Mesenchymal stem cell (in vitro differentiated cells and primary cell): ENCODE results near the gene LIMS3.
"Not testable (repeated sequence)": the region's sequence is repeated elsewhere in the genome, so short reads cannot be mapped to it uniquely, and the experiment has no call there.

Experiments
- DNase-seq: peaks from one replicate; pipeline ENCODE4 v3.0.0-alpha.2; 2013
- H2AFZ ChIP-seq: one replicate; pipeline ENCODE4 v1.6.1; 2013; ENCODE audit warnings: low read depth, mild to moderate bottlenecking, control low read depth, inconsistent platforms, low read length, moderate library complexity
- H2AK5ac ChIP-seq: 2 replicates; pipeline ENCODE4 v1.6.1; 2013; ENCODE audit warnings: low read length, moderate library complexity, mild to moderate bottlenecking, inconsistent platforms; ENCODE audit not compliant: severe bottlenecking
- H2BK120ac ChIP-seq: one replicate; pipeline ENCODE4 v1.6.1; 2013; ENCODE audit warnings: low read depth, mild to moderate bottlenecking, inconsistent platforms, low read length, moderate library complexity
- H2BK12ac ChIP-seq, 2 experiments: one replicate each; pipeline ENCODE4 v1.6.1; 2013; ENCODE audit warnings: inconsistent platforms in 2 of 2, low read length in 2 of 2, mild to moderate bottlenecking in 2 of 2, moderate library complexity in 2 of 2, control low read depth in 1 of 2
- H2BK15ac ChIP-seq: one replicate; pipeline ENCODE4 v1.6.1; 2013; ENCODE audit warnings: mild to moderate bottlenecking, low read depth, inconsistent platforms; ENCODE audit not compliant: poor library complexity, severe bottlenecking
- H2BK5ac ChIP-seq: 2 replicates; pipeline ENCODE4 v1.6.1; 2013; ENCODE audit warnings: low read depth, mild to moderate bottlenecking, low read length, control low read depth, inconsistent platforms; ENCODE audit not compliant: poor library complexity, severe bottlenecking
- H3K14ac ChIP-seq, 2 experiments: one replicate each; pipeline ENCODE4 v1.6.1; 2013; ENCODE audit warnings: inconsistent platforms in 2 of 2, low read length in 2 of 2, control low read depth in 1 of 2, mild to moderate bottlenecking in 1 of 2, moderate library complexity in 1 of 2
- H3K18ac ChIP-seq, 2 experiments: one replicate each; pipeline ENCODE4 v1.6.1; 2013; ENCODE audit warnings: inconsistent platforms in 2 of 2, low read length in 2 of 2, control low read depth in 1 of 2, low read depth in 1 of 2, mild to moderate bottlenecking in 1 of 2
- H3K23ac ChIP-seq, 2 experiments: one replicate each; pipeline ENCODE4 v1.6.1; 2013; ENCODE audit warnings: inconsistent platforms in 2 of 2, low read length in 2 of 2, mild to moderate bottlenecking in 2 of 2, moderate library complexity in 2 of 2, control low read depth in 1 of 2
- H3K27ac ChIP-seq: 2 replicates; pipeline ENCODE4 v1.5.1; 2013; ENCODE audit warnings: mild to moderate bottlenecking, moderate library complexity, low read length, control low read depth, inconsistent platforms; ENCODE audit not compliant: poor library complexity, severe bottlenecking
- H3K27me3 ChIP-seq, 2 experiments: 2 replicates each; pipeline versions ENCODE4 v1.6.1 to v1.7.0; 2013; ENCODE audit warnings: low read length in 2 of 2, mild to moderate bottlenecking in 2 of 2, moderate library complexity in 2 of 2, control low read depth in 1 of 2, inconsistent platforms in 1 of 2; ENCODE audit not compliant: control insufficient read depth in 1 of 2, insufficient read depth in 1 of 2
- H3K36me3 ChIP-seq, 2 experiments: 2 replicates each; pipeline versions ENCODE4 v1.6.1 to v1.7.0; 2013; ENCODE audit warnings: low read length in 2 of 2, control low read depth in 1 of 2, inconsistent platforms in 1 of 2, low read depth in 1 of 2, mild to moderate bottlenecking in 1 of 2; ENCODE audit not compliant: insufficient read depth in 2 of 2, control insufficient read depth in 1 of 2
- H3K4ac ChIP-seq, 2 experiments: one replicate each; pipeline ENCODE4 v1.6.1; 2013; ENCODE audit warnings: inconsistent platforms in 2 of 2, low read length in 2 of 2, mild to moderate bottlenecking in 2 of 2, moderate library complexity in 2 of 2, control low read depth in 1 of 2, low read depth in 1 of 2
- H3K4me1 ChIP-seq: 2 replicates; pipeline ENCODE4 v1.6.1; 2013; ENCODE audit warnings: low read depth, low read length, control low read depth; ENCODE audit not compliant: control insufficient read depth, insufficient read depth
- H3K4me2 ChIP-seq: 2 replicates; pipeline ENCODE4 v1.6.1; 2013; ENCODE audit warnings: low read length, mild to moderate bottlenecking, inconsistent platforms; ENCODE audit not compliant: poor library complexity, severe bottlenecking
- H3K4me3 ChIP-seq, 2 experiments: 2 replicates each; pipeline versions ENCODE4 v1.5.1 to v1.7.0; 2013; ENCODE audit warnings: low read length in 2 of 2, mild to moderate bottlenecking in 2 of 2, control low read depth in 1 of 2, low read depth in 1 of 2; ENCODE audit not compliant: insufficient read depth in 1 of 2
- H3K79me1 ChIP-seq: replicated peaks from 2 replicates; pipeline ENCODE4 v1.6.1; 2013; ENCODE audit warnings: mild to moderate bottlenecking, control low read depth, low read length, inconsistent platforms; ENCODE audit not compliant: poor library complexity, severe bottlenecking
- H3K9ac ChIP-seq: 2 replicates; pipeline ENCODE4 v1.7.0; 2013; ENCODE audit warnings: mild to moderate bottlenecking, low read length, moderate library complexity
- H3K9me3 ChIP-seq: 2 replicates; pipeline ENCODE4 v1.7.0; 2013; ENCODE audit warnings: mild to moderate bottlenecking, low read length; ENCODE audit not compliant: control insufficient read depth
- H4K8ac ChIP-seq: one replicate; pipeline ENCODE4 v1.6.1; 2013; ENCODE audit warnings: inconsistent platforms, mild to moderate bottlenecking, low read length, moderate library complexity
- H4K91ac ChIP-seq: one replicate; pipeline ENCODE4 v1.6.1; 2013; ENCODE audit warnings: mild to moderate bottlenecking, low read length, inconsistent platforms
- WGBS: methylation state at CpG from one replicate; pipeline ENCODE4 v1.1.7; 2013; ENCODE audit warnings: mixed read lengths; 5-methylcytosine and 5-hydroxymethylcytosine counted together

Gene LIMS3

DNA sequence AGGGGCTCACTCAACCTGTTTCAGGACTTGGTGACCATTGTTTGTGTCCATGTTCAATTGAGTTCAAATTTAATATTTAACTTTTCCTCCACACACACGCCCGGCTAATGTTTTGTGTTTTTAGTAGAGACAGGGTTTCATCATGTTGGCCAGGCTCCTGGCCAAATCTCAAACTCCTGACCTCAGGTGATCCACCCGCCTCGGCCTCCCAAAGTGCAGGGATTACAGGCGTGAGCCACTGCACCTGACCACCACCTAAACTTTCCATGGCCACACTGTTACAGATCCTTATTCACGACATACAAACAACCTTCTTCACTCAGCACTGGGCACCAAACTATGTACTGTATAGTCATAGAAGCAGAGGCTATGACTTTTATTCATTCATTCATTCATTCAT lies 4.3 kb upstream of the LIMS3 start:
- H3K9ac ChIP-seq, DNase-seq, H4K8ac ChIP-seq, H3K4me2 ChIP-seq, H3K4ac ChIP-seq, H3K4me1 ChIP-seq, H4K91ac ChIP-seq, H2BK12ac ChIP-seq, H3K27ac ChIP-seq, H3K23ac ChIP-seq, H3K79me1 ChIP-seq, H2BK15ac ChIP-seq, H3K4me3 ChIP-seq, H3K36me3 ChIP-seq, H3K9me3 ChIP-seq, H2AFZ ChIP-seq, H3K14ac ChIP-seq, H2AK5ac ChIP-seq, H3K18ac ChIP-seq, H2BK120ac ChIP-seq, H3K27me3 ChIP-seq, H2BK5ac ChIP-seq: not testable (repeated sequence)
- WGBS = no CpG with 5 or more reads among the region's 6 CpGs

DNA sequence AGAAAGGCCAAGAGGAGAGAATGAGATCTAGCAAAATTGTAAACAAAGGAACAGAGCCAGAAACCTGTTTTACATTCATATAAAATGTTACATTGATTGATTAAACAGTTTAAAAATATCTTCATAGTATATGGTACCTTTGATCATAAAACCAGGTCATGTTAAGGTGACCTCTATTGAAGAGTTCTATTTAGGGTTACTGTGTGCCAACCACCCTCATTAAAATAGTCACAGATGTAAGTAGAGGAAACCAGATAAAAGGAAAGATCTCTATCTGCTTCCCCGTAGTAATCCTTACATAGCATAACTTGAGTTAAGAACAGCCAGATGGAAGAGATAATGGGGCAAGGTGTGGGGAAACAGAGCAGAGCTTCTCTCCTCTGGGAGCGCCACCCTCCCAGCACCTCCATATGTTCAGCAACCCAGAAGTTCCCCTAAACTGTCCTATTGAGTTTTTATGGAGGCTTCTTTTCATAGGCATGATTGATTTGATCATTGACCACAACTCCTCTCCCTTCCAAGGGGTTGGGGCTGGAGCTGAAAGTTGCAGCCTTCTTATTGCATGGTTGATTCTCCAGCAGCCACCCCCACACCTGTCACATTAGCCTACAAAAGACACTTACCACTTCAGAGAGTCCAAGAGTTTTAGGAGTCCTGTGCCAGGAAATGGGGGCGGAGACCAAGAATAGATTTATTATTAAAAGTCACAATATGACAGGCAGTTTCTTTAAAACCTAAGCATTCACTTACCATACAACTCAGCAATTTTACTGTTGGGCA lies 3.2 kb upstream of the LIMS3 start:
- not testable (repeated sequence) for H3K18ac ChIP-seq, H2AK5ac ChIP-seq, H3K9me3 ChIP-seq, H2BK12ac ChIP-seq, H3K27ac ChIP-seq, H3K4me3 ChIP-seq, H3K36me3 ChIP-seq, H2BK5ac ChIP-seq, H2BK120ac ChIP-seq, H3K14ac ChIP-seq, H4K91ac ChIP-seq, H4K8ac ChIP-seq, DNase-seq, H2AFZ ChIP-seq, H3K23ac ChIP-seq, H3K4ac ChIP-seq, H3K9ac ChIP-seq, H3K4me1 ChIP-seq, H3K4me2 ChIP-seq, H3K27me3 ChIP-seq, H3K79me1 ChIP-seq, H2BK15ac ChIP-seq
- no CpG with 5 or more reads among the region's 3 CpGs for WGBS

DNA sequence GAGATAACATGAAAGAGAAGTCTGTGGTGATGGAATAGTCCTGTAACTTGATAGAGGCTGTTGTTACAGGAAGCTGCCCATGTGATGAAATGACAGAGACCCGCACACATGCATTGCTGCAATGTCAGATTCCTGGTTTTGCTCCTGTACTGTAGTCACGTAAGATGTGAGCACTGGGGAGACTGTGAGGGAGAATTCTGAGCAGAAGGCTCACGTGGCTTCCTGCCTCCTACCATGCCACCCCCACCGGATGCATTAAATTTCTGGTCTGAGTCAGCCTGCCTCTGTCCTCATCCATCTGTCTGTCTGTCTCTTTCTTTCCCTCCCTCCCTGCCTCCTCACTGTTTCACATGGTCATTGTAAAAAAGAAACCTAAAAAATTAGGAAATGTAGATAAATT lies 2.3 kb upstream of the LIMS3 start:
- not testable (repeated sequence) for H3K9ac ChIP-seq, H3K4ac ChIP-seq, DNase-seq, H2BK12ac ChIP-seq, H3K14ac ChIP-seq, H3K18ac ChIP-seq, H2BK15ac ChIP-seq, H3K9me3 ChIP-seq, H3K4me3 ChIP-seq, H3K23ac ChIP-seq, H2BK120ac ChIP-seq, H3K27me3 ChIP-seq, H2AK5ac ChIP-seq, H2BK5ac ChIP-seq, H3K36me3 ChIP-seq, H4K8ac ChIP-seq, H3K4me2 ChIP-seq, H3K27ac ChIP-seq, H4K91ac ChIP-seq, H2AFZ ChIP-seq, H3K4me1 ChIP-seq, H3K79me1 ChIP-seq
- no CpG with 5 or more reads among the region's 4 CpGs for WGBS

DNA sequence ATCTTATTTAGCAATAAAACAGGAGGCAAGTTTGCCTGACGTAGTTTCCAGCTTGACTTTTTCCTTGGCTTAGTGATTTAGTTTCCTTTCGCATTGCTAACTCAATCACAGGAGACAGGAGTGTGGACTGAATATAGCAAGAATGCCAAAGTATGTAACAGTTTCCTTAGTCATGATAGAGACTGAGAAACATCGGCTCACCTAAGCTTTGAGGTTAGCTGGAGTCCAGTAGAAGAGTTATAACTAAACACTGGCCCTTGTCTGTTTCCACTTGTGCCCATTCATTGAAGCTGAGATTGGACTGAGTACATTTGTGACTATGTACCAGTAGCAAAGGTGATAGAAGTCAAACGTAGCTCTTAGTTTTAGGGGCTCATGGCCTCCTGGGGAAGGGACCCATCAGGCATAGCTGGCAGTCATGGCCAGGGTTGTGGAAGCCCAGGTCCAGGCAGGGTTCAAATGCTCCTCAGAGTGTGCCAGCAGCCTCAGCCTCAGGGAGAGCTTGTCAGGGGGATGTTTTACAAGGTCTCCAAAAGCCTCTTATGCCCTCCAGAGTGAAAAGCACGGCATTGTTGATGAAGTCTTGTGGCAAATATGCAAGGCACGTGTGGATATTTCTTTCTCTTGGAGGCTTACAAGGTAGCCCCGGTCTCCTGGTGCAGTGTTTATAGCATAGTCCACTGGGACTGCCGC lies 573 bp upstream of the LIMS3 start:
- H3K4me2 ChIP-seq, H3K4me3 ChIP-seq, H3K27ac ChIP-seq, H3K14ac ChIP-seq, H4K8ac ChIP-seq, H2BK12ac ChIP-seq, H4K91ac ChIP-seq, H3K27me3 ChIP-seq, H3K9ac ChIP-seq, H3K79me1 ChIP-seq, DNase-seq, H3K4me1 ChIP-seq, H2AK5ac ChIP-seq, H3K23ac ChIP-seq, H3K4ac ChIP-seq, H3K36me3 ChIP-seq, H2AFZ ChIP-seq, H3K18ac ChIP-seq, H3K9me3 ChIP-seq, H2BK15ac ChIP-seq, H2BK5ac ChIP-seq, H2BK120ac ChIP-seq: not testable (repeated sequence)
- no CpG with 5 or more reads among the region's 8 CpGs for WGBS
